Measurements from ENCODE around the gene CD2BP2.
"Not testable (repeated sequence)": the region's sequence is repeated elsewhere in the genome, so short reads cannot be mapped to it uniquely, and the experiment has no call there.

GRCh38 chr16:30324220-30324619 lies 30.9 kb downstream of the CD2BP2 start:
- TF ChIP-seq EZH2 (IDR thresholded peaks at IDR 0.05; ENCODE audit: low read length); CTCF (optimal IDR thresholded peaks at IDR 0.05 in 1 of 3, IDR thresholded peaks at IDR 0.05 in 1 of 3, conservative IDR thresholded peaks at IDR 0.05 in 1 of 3; ENCODE audit: extremely low read depth in 1 of 3, insufficient read depth in 2 of 3, low read length in 3 of 3): not testable (repeated sequence)

Data from keratinocyte (primary cell).